HepG2 (cell line): Measurements from ENCODE around the gene TP53BP2. TPM values are rescaled to one million over a fixed set of nuclear protein-coding genes. Genes with fewer than 3 reads are reported as not detected.

Experiments
- ATAC-seq: fragments of 200-7000 bp; cut with Tn5 transposase; 3 replicates; pipeline ENCODE4 v1.9.1; 2020; ENCODE audit warnings: mild to moderate bottlenecking, moderate library complexity
- BruUV-seq: library from RNA; stranded (reverse); fragments of 400-500 nt; replicated peaks from 2 replicates; lab custom pipeline; 2021; lab: Mats Ljungman, UMichigan
- CTCF ChIA-PET: fragments of 300-600 bp; formaldehyde crosslinking; extraction: SDS; loops from one replicate; lab custom pipeline; 2021; ENCODE audit warnings: low total read pairs, inconsistent platforms, low intra/inter-chr PET ratio; lab: Yijun Ruan, JAX
- POLR2A ChIA-PET: fragments of 350-600 bp; sonication (Branson Sonifier 250); formaldehyde crosslinking; loops from one replicate; lab custom pipeline; 2020; ENCODE audit warnings: antibody characterized with exemption, inconsistent platforms; lab: Yijun Ruan, JAX
- DNase-seq: peaks from one replicate; pipeline ENCODE4 v3.0.0-alpha.2; 2015; ENCODE audit warnings: low spot score
- FAIRE-seq: peaks from 3 replicates; lab custom pipeline; 2011; peaks lifted over from hg19 to GRCh38; lab: Jason Lieb, UNC
- H2AFZ ChIP-seq: one replicate; pipeline ENCODE4 v1.6.1; 2011; ENCODE audit warnings: low read length, inconsistent platforms
- H3K27ac ChIP-seq: fragments of 300-600 bp; 3 replicates; pipeline ENCODE4 v1.8.0; 2011; ENCODE audit warnings: mixed run types, mild to moderate bottlenecking, mixed read lengths, low read length, inconsistent platforms; ENCODE audit not compliant: insufficient read depth; ENCODE audit errors: extremely low read length
- H3K27me3 ChIP-seq, 2 experiments: fragments of 200-600 bp in 1 of 2; 2 replicates in 1 of 2; 3 replicates in 1 of 2; pipeline versions ENCODE4 v1.6.0 to v1.8.0; 2011; ENCODE audit warnings: low read length in 2 of 2, mild to moderate bottlenecking in 2 of 2, moderate library complexity in 2 of 2, inconsistent platforms in 1 of 2; ENCODE audit not compliant: insufficient read depth in 2 of 2, control insufficient read depth in 1 of 2
- H3K36me3 ChIP-seq, 2 experiments: fragments of 200-600 bp in 1 of 2; replicated peaks in 1 of 2; 2 replicates in 1 of 2; 3 replicates in 1 of 2; pipeline versions ENCODE4 v1.5.1 to v1.8.0; 2011; ENCODE audit warnings: low read length in 2 of 2, inconsistent platforms in 1 of 2; ENCODE audit not compliant: insufficient read depth in 2 of 2, control insufficient read depth in 1 of 2
- H3K4me1 ChIP-seq: 2 replicates; pipeline ENCODE4 v1.5.1; 2012; ENCODE audit warnings: low read length, inconsistent platforms; ENCODE audit not compliant: insufficient read depth
- H3K4me2 ChIP-seq: 2 replicates; pipeline ENCODE4 v1.6.0; 2011; ENCODE audit warnings: low read depth, low read length, inconsistent platforms
- H3K4me3 ChIP-seq, 3 experiments: fragments of 200-600 bp in 1 of 3; sonication (generic), shearing (Covaris generic) in 1 of 3; replicated peaks in 1 of 3; 2 replicates each; pipeline ENCODE4 v1.5.1; 2011 to 2016; ENCODE audit warnings: low read length in 3 of 3, inconsistent platforms in 2 of 3, low read depth in 2 of 3, mild to moderate bottlenecking in 2 of 3, control low read depth in 1 of 3, mixed read lengths in 1 of 3; ENCODE audit not compliant: insufficient read depth in 1 of 3
- H3K79me2 ChIP-seq: one replicate; pipeline ENCODE4 v1.6.1; 2011; ENCODE audit warnings: low read length, inconsistent platforms; ENCODE audit not compliant: insufficient read depth
- H3K9ac ChIP-seq: 2 replicates; pipeline ENCODE4 v1.6.0; 2011; ENCODE audit warnings: mild to moderate bottlenecking, low read depth, low read length, inconsistent platforms; ENCODE audit not compliant: insufficient read depth
- H3K9me3 ChIP-seq: 2 replicates; pipeline ENCODE4 v1.5.1; 2012; ENCODE audit warnings: mild to moderate bottlenecking, low read length
- H4K20me1 ChIP-seq: 2 replicates; pipeline ENCODE4 v1.6.0; 2011; ENCODE audit warnings: inconsistent platforms, mild to moderate bottlenecking, low read length, moderate library complexity; ENCODE audit not compliant: insufficient read depth
- CBX5 ChIP-seq: sonication (generic); formaldehyde crosslinking; IDR thresholded peaks from 2 replicates; pipeline ENCODE4 v1.4.0; 2020; ENCODE audit warnings: missing genetic modification reagents, borderline replicate concordance
- GABPA ChIP-seq, 2 experiments: IDR thresholded peaks; 2 replicates each; pipeline ENCODE4 v1.6.1; 2011 to 2016; ENCODE audit warnings: low read depth in 2 of 2, low read length in 1 of 2, missing biosample characterization in 1 of 2, missing genetic modification characterization in 1 of 2
- JDP2 ChIP-seq: sonication (generic); formaldehyde crosslinking; IDR thresholded peaks from 2 replicates; pipeline ENCODE4 v1.8.1; 2022; ENCODE audit warnings: missing genetic modification reagents, borderline replicate concordance
- MAFF ChIP-seq: IDR thresholded peaks from 2 replicates; pipeline ENCODE4 v1.6.1; 2011; ENCODE audit warnings: low read depth, low read length, improper control_type of control experiment
- MAFK ChIP-seq, 2 experiments: IDR thresholded peaks in 1 of 2; conservative IDR thresholded peaks in 1 of 2; 2 replicates each; pipeline ENCODE4 v1.6.1; 2011; ENCODE audit warnings: improper control_type of control experiment in 2 of 2, low read length in 2 of 2
- RBM22 ChIP-seq: fragments of 200-400 bp; formaldehyde crosslinking; optimal IDR thresholded peaks from 2 replicates; pipeline ENCODE3; 2017; ENCODE audit warnings: mild to moderate bottlenecking, low read length, moderate library complexity
- SALL1 ChIP-seq: sonication (generic); formaldehyde crosslinking; IDR thresholded peaks from 2 replicates; pipeline ENCODE4 v1.8.0; 2022; ENCODE audit warnings: mild to moderate bottlenecking, missing genetic modification reagents
- SP2 ChIP-seq: sonication (generic); formaldehyde crosslinking; IDR thresholded peaks from 2 replicates; pipeline ENCODE4 v1.5.1; 2020; ENCODE audit warnings: mild to moderate bottlenecking, missing genetic modification reagents
- XRCC5 ChIP-seq: fragments of 200-400 bp; formaldehyde crosslinking; optimal IDR thresholded peaks from 2 replicates; pipeline ENCODE3; 2017; ENCODE audit warnings: mild to moderate bottlenecking, low read length
- ZKSCAN1 ChIP-seq: fragments of 150-350 bp; IDR thresholded peaks from 2 replicates; pipeline ENCODE4 v1.6.1; 2014; ENCODE audit warnings: low read length
- ZNF276 ChIP-seq: sonication (generic); formaldehyde crosslinking; IDR thresholded peaks from 2 replicates; pipeline ENCODE4 v1.4.0; 2020; ENCODE audit warnings: mild to moderate bottlenecking, low read depth, missing genetic modification reagents
- ZNF775 ChIP-seq: sonication (generic); formaldehyde crosslinking; IDR thresholded peaks from 2 replicates; pipeline ENCODE4 v1.4.0; 2020; ENCODE audit warnings: missing genetic modification reagents, mild to moderate bottlenecking, moderate library complexity, borderline replicate concordance
- ZNF891 ChIP-seq: sonication (generic); formaldehyde crosslinking; IDR thresholded peaks from 2 replicates; pipeline ENCODE4 v1.5.0; 2020; ENCODE audit warnings: mild to moderate bottlenecking, missing genetic modification reagents
- WGBS: methylation state at CpG from one replicate; pipeline ENCODE4 v1.1.6; 2017; ENCODE audit warnings: low lambda C conversion rate; 5-methylcytosine and 5-hydroxymethylcytosine counted together
- in situ Hi-C: cut with HindIII; loops from 2 replicates; pipeline ENCODE4 v1.10.0; 2017; ENCODE audit warnings: low pct_unique_long_range_greater_than_20kb; ENCODE audit not compliant: extremely low pct_ligation_motif_present
- intact Hi-C: fragments of 100-400 bp; cut with micrococcal nuclease; formaldehyde crosslinking; loops from one replicate; pipeline ENCODE4 v1.10.0; 2022; ENCODE audit not compliant: unreplicated experiment
- polyA plus RNA-seq, 8 experiments: library from polyadenylated mRNA; depleted of rRNA in 3 of 8; stranded (reverse) in 7 of 8; unstranded in 1 of 8; fragments of >200 nt; fragmentation: Illumina TruSeq in 4 of 8; extraction: Trizol in 4 of 8; gene quantifications; 2 replicates each; pipeline versions ENCODE4 v1.2.1 to v1.2.3, GENCODE V29; 2011 to 2016; ENCODE audit warnings: low read depth in 4 of 8, missing spikeins in 1 of 8, mixed read lengths in 1 of 8; ENCODE audit not compliant: insufficient read depth in 1 of 8
- total RNA-seq, 5 experiments: library from RNA; depleted of rRNA; stranded (reverse); fragments of >200 nt; fragmentation: Illumina TruSeq; extraction: Trizol; gene quantifications; 2 replicates each; pipeline ENCODE4 v1.2.3, GENCODE V29; 2016; ENCODE audit warnings: low read depth in 1 of 5
- TF ChIP-seq, protein P1 (sequence below): sonication (generic); formaldehyde crosslinking; IDR thresholded peaks from 2 replicates; pipeline ENCODE4 v1.4.0; 2020; ENCODE audit warnings: missing genetic modification reagents; ENCODE audit errors: not compliant biosample characterization
- TF ChIP-seq, protein P2 (sequence below): sonication (generic); formaldehyde crosslinking; IDR thresholded peaks from 2 replicates; pipeline ENCODE4 v1.8.0; 2022; ENCODE audit warnings: mild to moderate bottlenecking, missing genetic modification reagents

TP53BP2 gene
- total and polyA plus RNA-seq, 2 of the 13 experiments (the other 11 are each of a cell fraction or from before 2014, with no cell fraction given) = 10.0 to 14.0 TPM

- intact Hi-C loops = no loop called here
- Histone ChIP-seq H3K4me1 (no peaks in the 10 kb centered on the region), H3K27me3 (peaks cover 0 to 3% of the 10 kb centered on the region in 2 experiments; a peak in 1 of 5 replicates)
- TF ChIP-seq SP2 (CRISPR knock-in tag) = no peak
- no peak for TF ChIP-seq JDP2 (CRISPR knock-in tag)
- TF ChIP-seq MAFF = peak; percentile 53; the same call in 1 of the 2 replicates
- TF ChIP-seq, protein P1, sequence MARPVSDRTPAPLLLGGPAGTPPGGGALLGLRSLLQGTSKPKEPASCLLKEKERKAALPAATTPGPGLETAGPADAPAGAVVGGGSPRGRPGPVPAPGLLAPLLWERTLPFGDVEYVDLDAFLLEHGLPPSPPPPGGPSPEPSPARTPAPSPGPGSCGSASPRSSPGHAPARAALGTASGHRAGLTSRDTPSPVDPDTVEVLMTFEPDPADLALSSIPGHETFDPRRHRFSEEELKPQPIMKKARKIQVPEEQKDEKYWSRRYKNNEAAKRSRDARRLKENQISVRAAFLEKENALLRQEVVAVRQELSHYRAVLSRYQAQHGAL (CRISPR knock-in tag) = no peak
- peak; percentile 41 to 68; a peak in 3 of 4 replicates for TF ChIP-seq MAFK (conservative IDR thresholded peaks at IDR 0.05 in 1 of 2, IDR thresholded peaks at IDR 0.05 in 1 of 2; ENCODE audit: low read length in 2 of 2)
- TF ChIP-seq, all 625 proteins: peak for 2
- Histone ChIP-seq H3K4me2 (no peak overlapping the region), H3K9ac (no peak overlapping the region), H2AFZ (no peak overlapping the region), H3K27ac (no peak overlapping the region), H3K4me3 (no peak overlapping the region), H4K20me1 (no peaks in the 10 kb centered on the region), H3K79me2 (no peaks in the 10 kb centered on the region), H3K36me3 (no peaks in the 10 kb centered on the region), H3K9me3 (no peaks in the 10 kb centered on the region)
- ATAC-seq (no peak), DNase-seq (no peak), FAIRE-seq (no peak)
- in situ Hi-C loops = no loop called here
- 2% methylated on average over 1 of the region's 1 CpG for WGBS
- no TSS peak for BruUV-seq
- CTCF ChIA-PET = no interaction called here
- POLR2A ChIA-PET = no interaction called here
These were observed 16.2 kb upstream of the TP53BP2 start for GRCh38 chr1:223861904-223862303.

DNA sequence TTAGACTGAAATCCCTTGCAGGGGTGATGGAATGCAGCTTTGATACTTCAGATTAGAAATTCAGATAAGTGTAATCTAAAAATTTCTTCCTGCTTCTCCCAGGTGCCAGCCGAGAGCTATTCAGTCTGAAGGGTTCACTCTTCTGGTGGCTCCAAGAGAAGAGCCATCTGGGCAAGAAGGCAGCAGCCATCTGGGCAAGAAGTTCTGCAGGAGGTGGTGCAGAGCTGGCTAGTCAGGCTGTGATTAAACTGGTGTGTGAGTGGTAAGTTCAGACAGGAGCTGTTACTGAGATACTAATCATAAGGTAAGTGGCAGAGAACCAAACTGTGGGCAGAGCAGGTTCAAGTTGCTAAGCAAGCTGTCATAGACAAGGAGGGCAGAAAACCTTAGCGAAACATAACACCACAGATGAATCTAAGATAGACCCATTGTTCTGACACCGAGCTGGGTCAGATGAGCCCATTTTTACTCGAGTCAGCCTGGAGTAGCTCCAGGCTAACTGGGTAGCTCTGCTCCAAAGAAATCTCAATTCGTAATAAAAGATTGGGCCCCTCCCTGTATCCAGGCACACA is 14.4 kb upstream of the TP53BP2 start:
- no peaks in the 10 kb centered on the region for H4K20me1 ChIP-seq
- no peak for FAIRE-seq
- POLR2A ChIA-PET = no interaction called here
- H3K9me3 ChIP-seq = no peaks in the 10 kb centered on the region
- H3K9ac ChIP-seq = no peak overlapping the region
- 17% methylated on average over 5 of the region's 5 CpGs for WGBS
- H3K4me3 ChIP-seq = no peak overlapping the region
- intact Hi-C loops (no loop called here), in situ Hi-C loops (no loop called here)
- H3K36me3 ChIP-seq = no peaks in the 10 kb centered on the region
- no peak for ATAC-seq
- CTCF ChIA-PET = no interaction called here
- no peak for DNase-seq
- BruUV-seq = no TSS peak
- H2AFZ ChIP-seq = no peak overlapping the region
- no peak overlapping the region for H3K4me2 ChIP-seq
- no peaks in the 10 kb centered on the region for H3K4me1 ChIP-seq
- no peaks in the 10 kb centered on the region for H3K79me2 ChIP-seq
- no peak overlapping the region for H3K27ac ChIP-seq
- peaks cover 0 to 6% of the 10 kb centered on the region in 2 experiments; a peak in 1 of 5 replicates for H3K27me3 ChIP-seq
- TF ChIP-seq ZNF775 (CRISPR knock-in tag) (no peak), ZKSCAN1 (no peak), GABPA (IDR thresholded peaks at IDR 0.05; ENCODE audit: low read depth, low read length) (no peak), GABPA (CRISPR knock-in tag; IDR thresholded peaks at IDR 0.05; ENCODE audit: low read depth) (no peak), SALL1 (CRISPR knock-in tag) (no peak), CBX5 (CRISPR knock-in tag) (no peak), ZNF891 (CRISPR knock-in tag) (no peak), ZNF276 (CRISPR knock-in tag) (no peak), XRCC5 (no peak), RBM22 (no peak)
- TF ChIP-seq, protein P2, sequence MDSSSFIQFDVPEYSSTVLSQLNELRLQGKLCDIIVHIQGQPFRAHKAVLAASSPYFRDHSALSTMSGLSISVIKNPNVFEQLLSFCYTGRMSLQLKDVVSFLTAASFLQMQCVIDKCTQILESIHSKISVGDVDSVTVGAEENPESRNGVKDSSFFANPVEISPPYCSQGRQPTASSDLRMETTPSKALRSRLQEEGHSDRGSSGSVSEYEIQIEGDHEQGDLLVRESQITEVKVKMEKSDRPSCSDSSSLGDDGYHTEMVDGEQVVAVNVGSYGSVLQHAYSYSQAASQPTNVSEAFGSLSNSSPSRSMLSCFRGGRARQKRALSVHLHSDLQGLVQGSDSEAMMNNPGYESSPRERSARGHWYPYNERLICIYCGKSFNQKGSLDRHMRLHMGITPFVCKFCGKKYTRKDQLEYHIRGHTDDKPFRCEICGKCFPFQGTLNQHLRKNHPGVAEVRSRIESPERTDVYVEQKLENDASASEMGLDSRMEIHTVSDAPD = no peak
